Nephron progenitor cell (in vitro differentiated cells): ENCODE results near the gene SPRR1A.

Experiments
- DNase-seq: peaks from one replicate; pipeline ENCODE4 v3.0.0; 2021
- H3K27ac Mint-ChIP-seq: 2 replicates; pipeline ENCODE4 v1.8.0; 2021; ENCODE audit warnings: mild to moderate bottlenecking, moderate library complexity, mixed read lengths
- H3K27me3 Mint-ChIP-seq: 2 replicates; pipeline ENCODE4 v1.8.0; 2021; ENCODE audit warnings: mild to moderate bottlenecking, low read depth, mixed read lengths; ENCODE audit not compliant: poor library complexity
- H3K36me3 Mint-ChIP-seq: 2 replicates; pipeline ENCODE4 v1.8.0; 2021; ENCODE audit warnings: low read depth, mixed read lengths
- H3K4me1 Mint-ChIP-seq: 2 replicates; pipeline ENCODE4 v1.8.0; 2021; ENCODE audit warnings: mixed read lengths
- H3K4me3 Mint-ChIP-seq: 2 replicates; pipeline ENCODE4 v1.8.0; 2021; ENCODE audit warnings: mild to moderate bottlenecking, moderate library complexity, mixed read lengths
- H3K9me3 Mint-ChIP-seq: 2 replicates; pipeline ENCODE4 v1.8.0; 2021; ENCODE audit warnings: mild to moderate bottlenecking, moderate library complexity, mixed read lengths
- TF ChIP-seq, protein P1 (sequence below): fragments of 200-600 bp; sonication (generic); IDR thresholded peaks from 2 replicates; pipeline ENCODE4 v1.5.0; 2021; ENCODE audit warnings: antibody characterized with exemption

The SPRR1A gene

DNA sequence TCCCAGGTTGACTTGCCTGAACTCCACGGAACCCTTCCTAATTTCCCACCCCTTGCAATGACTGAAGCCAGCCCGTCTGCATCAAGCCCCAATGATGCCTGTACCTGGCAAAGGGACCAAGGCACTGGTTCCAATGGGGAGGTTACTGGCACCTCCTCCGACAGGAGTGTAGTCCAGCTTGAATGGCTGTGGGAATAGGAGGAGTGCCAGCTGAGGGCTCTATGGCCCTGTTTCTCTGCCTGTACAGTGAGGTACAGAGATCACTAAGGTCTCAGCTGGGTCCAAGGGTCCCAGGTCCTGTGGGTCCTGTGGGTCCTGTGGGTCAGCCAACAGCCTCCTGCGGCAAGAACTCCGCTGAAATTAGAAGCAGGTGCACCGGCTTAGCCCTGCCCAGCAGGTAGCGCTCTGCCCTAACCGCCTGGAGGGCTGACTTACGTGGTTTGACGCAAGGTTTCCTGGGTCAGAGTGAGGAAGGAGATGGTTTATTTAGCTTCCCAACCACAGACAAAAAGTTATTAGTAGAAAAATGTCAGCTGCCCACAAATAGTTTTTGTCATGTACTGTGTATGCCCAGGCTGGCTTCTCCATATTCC, 23.3 kb upstream of the SPRR1A start:
- TF ChIP-seq, protein P1, sequence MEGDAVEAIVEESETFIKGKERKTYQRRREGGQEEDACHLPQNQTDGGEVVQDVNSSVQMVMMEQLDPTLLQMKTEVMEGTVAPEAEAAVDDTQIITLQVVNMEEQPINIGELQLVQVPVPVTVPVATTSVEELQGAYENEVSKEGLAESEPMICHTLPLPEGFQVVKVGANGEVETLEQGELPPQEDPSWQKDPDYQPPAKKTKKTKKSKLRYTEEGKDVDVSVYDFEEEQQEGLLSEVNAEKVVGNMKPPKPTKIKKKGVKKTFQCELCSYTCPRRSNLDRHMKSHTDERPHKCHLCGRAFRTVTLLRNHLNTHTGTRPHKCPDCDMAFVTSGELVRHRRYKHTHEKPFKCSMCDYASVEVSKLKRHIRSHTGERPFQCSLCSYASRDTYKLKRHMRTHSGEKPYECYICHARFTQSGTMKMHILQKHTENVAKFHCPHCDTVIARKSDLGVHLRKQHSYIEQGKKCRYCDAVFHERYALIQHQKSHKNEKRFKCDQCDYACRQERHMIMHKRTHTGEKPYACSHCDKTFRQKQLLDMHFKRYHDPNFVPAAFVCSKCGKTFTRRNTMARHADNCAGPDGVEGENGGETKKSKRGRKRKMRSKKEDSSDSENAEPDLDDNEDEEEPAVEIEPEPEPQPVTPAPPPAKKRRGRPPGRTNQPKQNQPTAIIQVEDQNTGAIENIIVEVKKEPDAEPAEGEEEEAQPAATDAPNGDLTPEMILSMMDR, result no peak
- Mint-ChIP-seq H3K36me3 (no peaks in the 10 kb centered on the region), H3K27me3 (no peaks in the 10 kb centered on the region), H3K4me3 (no peak overlapping the region), H3K4me1 (no peaks in the 10 kb centered on the region), H3K27ac (no peak overlapping the region), H3K9me3 (peaks cover 33% of the 10 kb centered on the region)
- no peak for DNase-seq

DNA sequence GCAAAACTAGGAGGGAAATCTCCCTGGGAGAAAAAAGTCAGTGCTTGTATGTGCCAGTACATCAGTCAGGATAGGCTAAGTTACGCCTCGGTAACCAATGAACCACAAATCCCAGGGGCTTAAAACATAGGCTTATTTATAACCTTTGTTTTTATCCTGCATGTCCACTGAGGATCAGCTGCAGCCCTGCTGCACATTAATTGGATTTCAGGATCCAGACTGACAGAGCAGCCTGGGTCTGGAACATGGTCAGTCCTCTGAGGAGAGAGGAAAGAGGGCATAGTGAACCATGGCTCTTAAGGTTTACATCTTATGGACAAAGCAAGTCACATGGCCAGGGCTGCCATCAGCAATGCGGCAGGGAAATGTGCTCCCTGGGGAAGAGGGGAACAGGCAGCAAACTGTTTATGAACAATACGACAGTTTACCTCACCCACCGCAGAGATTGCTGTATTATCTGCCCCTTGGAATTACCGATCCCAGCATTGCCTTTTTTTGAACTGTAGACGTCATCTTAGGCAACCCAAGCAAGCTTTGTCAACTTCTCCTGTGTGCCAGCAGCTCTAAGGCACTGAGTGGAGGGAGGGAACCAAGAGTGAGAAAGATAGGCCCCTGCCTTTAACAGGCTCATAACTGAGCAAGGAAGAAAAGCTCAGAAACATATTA, 22.5 kb upstream of the SPRR1A start:
- TF ChIP-seq, protein P1, result no peak
- no peak overlapping the region for H3K27ac Mint-ChIP-seq
- H3K4me3 Mint-ChIP-seq, result no peak overlapping the region
- H3K27me3 Mint-ChIP-seq, result no peaks in the 10 kb centered on the region
- peaks cover 37% of the 10 kb centered on the region for H3K9me3 Mint-ChIP-seq
- no peak for DNase-seq
- H3K36me3 Mint-ChIP-seq, result no peaks in the 10 kb centered on the region
- no peaks in the 10 kb centered on the region for H3K4me1 Mint-ChIP-seq

DNA sequence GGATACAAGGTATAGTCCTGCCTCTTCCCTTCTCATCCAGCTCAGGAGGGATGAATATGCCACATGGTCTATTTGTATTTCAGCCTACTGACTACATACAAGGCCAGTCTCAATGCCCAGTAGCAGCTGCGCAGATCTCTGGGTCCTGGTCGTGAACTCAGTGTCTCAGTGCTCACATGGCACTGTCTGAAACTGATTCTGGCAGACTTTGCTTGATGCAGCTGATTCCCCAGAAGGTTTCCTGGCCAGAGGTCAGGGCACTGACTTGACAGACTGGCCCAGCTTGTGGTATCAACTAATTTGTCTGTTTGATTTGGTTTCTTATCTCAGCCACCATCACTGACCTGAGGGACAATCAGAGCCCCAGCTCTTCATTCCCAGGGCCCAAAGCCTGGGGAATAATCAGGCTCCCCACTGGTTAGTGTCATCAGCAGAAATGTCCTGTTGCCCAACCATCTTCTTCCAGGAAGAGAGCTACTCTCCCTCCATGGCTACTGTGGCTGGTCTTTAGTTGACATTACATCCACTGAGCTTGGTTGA, 20.9 kb upstream of the SPRR1A start:
- no peak overlapping the region for H3K27ac Mint-ChIP-seq
- H3K4me1 Mint-ChIP-seq, result no peaks in the 10 kb centered on the region

DNA sequence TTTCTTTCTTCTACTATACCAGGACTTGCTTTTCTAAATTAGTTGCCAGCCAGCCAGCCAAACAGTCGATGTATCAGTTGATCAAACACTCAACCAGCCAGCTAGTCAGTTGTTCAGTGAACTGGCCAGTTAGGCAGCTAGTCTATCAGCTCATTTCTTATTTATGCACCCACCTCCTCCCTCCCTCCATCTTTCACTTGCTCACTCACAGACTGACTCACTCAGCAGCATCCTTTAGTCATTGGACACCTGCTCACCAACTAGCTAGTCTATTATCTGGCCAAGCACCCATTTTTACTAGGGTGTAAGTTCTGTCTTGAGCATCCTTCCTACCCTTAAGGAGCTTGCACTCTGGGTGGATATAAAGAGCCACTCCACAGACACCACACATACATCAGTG, 19.3 kb upstream of the SPRR1A start:
- Mint-ChIP-seq H3K36me3 (no peaks in the 10 kb centered on the region), H3K4me1 (no peaks in the 10 kb centered on the region), H3K27ac (no peak overlapping the region), H3K4me3 (no peak overlapping the region), H3K9me3 (peaks cover 39% of the 10 kb centered on the region), H3K27me3 (peaks cover 9% of the 10 kb centered on the region)
- TF ChIP-seq, protein P1, result no peak
- DNase-seq, result no peak

More for the DNA sequence above, 20.9 kb upstream of the SPRR1A start:
- no peak for DNase-seq
- no peak overlapping the region for H3K4me3 Mint-ChIP-seq
- TF ChIP-seq, protein P1, result no peak
- H3K36me3 Mint-ChIP-seq, result no peaks in the 10 kb centered on the region
- H3K27me3 Mint-ChIP-seq, result peaks cover 9% of the 10 kb centered on the region
- peaks cover 45% of the 10 kb centered on the region for H3K9me3 Mint-ChIP-seq

DNA sequence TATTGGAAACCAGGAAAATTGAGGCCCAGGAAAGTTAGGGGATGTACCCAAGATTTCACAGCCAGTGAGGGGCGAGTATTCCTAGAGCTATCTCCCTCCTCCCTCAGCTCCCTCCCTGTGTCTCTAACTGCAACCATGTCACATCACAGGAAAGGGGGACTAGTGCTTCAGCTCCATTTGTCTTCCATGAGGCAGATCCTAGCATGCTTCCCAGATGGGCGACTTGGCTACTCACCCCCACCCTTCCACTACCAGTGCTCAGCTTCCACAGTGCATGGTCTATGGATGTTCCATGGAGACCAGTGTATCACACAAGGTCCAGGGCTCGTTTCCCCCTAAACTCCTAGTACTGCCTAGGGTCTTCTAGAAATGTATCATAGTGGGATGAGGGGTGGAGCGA, 18.0 kb upstream of the SPRR1A start:
- no peak overlapping the region for H3K27ac Mint-ChIP-seq
- H3K4me3 Mint-ChIP-seq, result no peak overlapping the region
- no peaks in the 10 kb centered on the region for H3K4me1 Mint-ChIP-seq
- TF ChIP-seq, protein P1, result no peak
- H3K36me3 Mint-ChIP-seq, result no peaks in the 10 kb centered on the region
- peaks cover 40% of the 10 kb centered on the region for H3K9me3 Mint-ChIP-seq
- H3K27me3 Mint-ChIP-seq, result peaks cover 9% of the 10 kb centered on the region
- no peak for DNase-seq

DNA sequence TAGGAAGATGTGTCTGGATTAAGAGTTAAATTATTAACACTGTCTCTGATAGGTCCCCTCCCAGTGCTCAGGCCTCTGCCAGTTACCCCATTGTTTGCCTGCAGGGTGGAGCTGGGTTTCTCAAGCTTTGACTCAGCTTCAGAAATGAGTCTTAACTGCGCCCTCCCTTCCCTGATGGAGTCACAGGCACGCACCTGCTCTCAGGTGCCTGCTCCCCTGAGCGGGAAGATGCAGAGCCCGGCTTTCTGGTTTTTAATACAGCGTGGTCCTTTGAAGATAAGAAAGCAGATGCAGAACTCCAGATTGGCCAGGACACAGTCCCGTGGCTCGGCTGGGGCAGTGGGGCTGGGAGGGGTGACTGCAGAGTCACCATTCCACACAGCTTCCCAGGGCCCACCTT, 16.7 kb upstream of the SPRR1A start:
- no peaks in the 10 kb centered on the region for H3K4me1 Mint-ChIP-seq
- no peak overlapping the region for H3K27ac Mint-ChIP-seq
- H3K9me3 Mint-ChIP-seq, result peaks cover 38% of the 10 kb centered on the region
- no peak for DNase-seq
- TF ChIP-seq, protein P1, result no peak
- H3K36me3 Mint-ChIP-seq, result no peaks in the 10 kb centered on the region
- no peak overlapping the region for H3K4me3 Mint-ChIP-seq
- peaks cover 9% of the 10 kb centered on the region for H3K27me3 Mint-ChIP-seq
